HG03039 (cell line): ENCODE data around the gene EXD2.
"Not testable (repeated sequence)": the region's sequence is repeated elsewhere in the genome, so short reads cannot be mapped to it uniquely, and the experiment has no call there.

ENCODE experiments used
- ATAC-seq: cut with Tn5 transposase; IDR thresholded peaks from one replicate; pipeline ENCODE4 v1.9.1; 2021; ENCODE audit warnings: mild to moderate bottlenecking, moderate library complexity; ENCODE audit not compliant: unreplicated experiment

The EXD2 gene

GRCh38 chr14:69190191-69190590, 1.1 kb upstream of the EXD2 start:
- no peak for ATAC-seq

- ATAC-seq = no peak
Observed at GRCh38 chr14:69193721-69194120, 2.4 kb downstream of the EXD2 start.

- no peak for ATAC-seq
Observed at GRCh38 chr14:69199786-69200185, 8.5 kb downstream of the EXD2 start.

- ATAC-seq = no peak
Observed at GRCh38 chr14:69204753-69205152, 13.5 kb downstream of the EXD2 start.

GRCh38 chr14:69207435-69208041, 16.2 kb downstream of the EXD2 start:
- ATAC-seq = no peak

- ATAC-seq = no peak
Observed at GRCh38 chr14:69208666-69209065, 17.4 kb downstream of the EXD2 start.

GRCh38 chr14:69214393-69214792, 23.1 kb downstream of the EXD2 start:
- no peak for ATAC-seq

- ATAC-seq = not testable (repeated sequence)
Observed at GRCh38 chr14:69217663-69218062, 26.4 kb downstream of the EXD2 start.

GRCh38 chr14:69224946-69225345, 33.6 kb downstream of the EXD2 start:
- no peak for ATAC-seq

GRCh38 chr14:69226178-69226577, 34.9 kb downstream of the EXD2 start:
- ATAC-seq = no peak

GRCh38 chr14:69226736-69227135, 35.4 kb downstream of the EXD2 start:
- ATAC-seq = no peak

GRCh38 chr14:69231486-69231885, 40.2 kb downstream of the EXD2 start:
- no peak for ATAC-seq

GRCh38 chr14:69232388-69232787, 41.1 kb downstream of the EXD2 start:
- no peak for ATAC-seq

GRCh38 chr14:69234106-69234505, 42.8 kb downstream of the EXD2 start:
- no peak for ATAC-seq

GRCh38 chr14:69235708-69236107, 44.4 kb downstream of the EXD2 start:
- no peak for ATAC-seq

GRCh38 chr14:69237142-69237541, 45.8 kb downstream of the EXD2 start:
- no peak for ATAC-seq

GRCh38 chr14:69237584-69237983, 46.3 kb downstream of the EXD2 start:
- ATAC-seq = no peak

GRCh38 chr14:69238883-69239282, 47.6 kb downstream of the EXD2 start:
- no peak for ATAC-seq

GRCh38 chr14:69240527-69241173, 49.4 kb downstream of the EXD2 start:
- ATAC-seq = no peak

- ATAC-seq = no peak
Observed at GRCh38 chr14:69241577-69241976, 50.3 kb downstream of the EXD2 start.

GRCh38 chr14:69242311-69243224, 51.3 kb downstream of the EXD2 start:
- no peak for ATAC-seq

GRCh38 chr14:69244946-69245345, 53.6 kb downstream of the EXD2 start:
- no peak for ATAC-seq
